Effector CD8-positive, alpha-beta T cell (primary cell): ENCODE data around the gene ZEB2.

ENCODE experiments used
- DNase-seq: peaks from one replicate; lab custom pipeline; 2025; lab: John Stamatoyannopoulos, UW

Gene ZEB2

GRCh38 chr2:144513388-144514101 is 6.4 kb downstream of the ZEB2 start:
- no peak for DNase-seq

- no peak for DNase-seq
Measured at GRCh38 chr2:144512891-144513351, 7.0 kb downstream of the ZEB2 start.

- DNase-seq, result no peak
Measured at GRCh38 chr2:144512470-144512869, 7.4 kb downstream of the ZEB2 start.

GRCh38 chr2:144511937-144512336 is 8.0 kb downstream of the ZEB2 start:
- DNase-seq, result no peak

GRCh38 chr2:144511226-144511810 is 8.6 kb downstream of the ZEB2 start:
- no peak for DNase-seq

GRCh38 chr2:144510294-144510991 is 9.5 kb downstream of the ZEB2 start:
- no peak for DNase-seq

GRCh38 chr2:144509879-144510221 is 10.1 kb downstream of the ZEB2 start:
- DNase-seq, result no peak

- DNase-seq, result no peak
Measured at GRCh38 chr2:144509001-144509878, 10.7 kb downstream of the ZEB2 start.

- DNase-seq, result no peak
Measured at GRCh38 chr2:144508172-144508851, 11.6 kb downstream of the ZEB2 start.

GRCh38 chr2:144507441-144508171 is 12.3 kb downstream of the ZEB2 start:
- DNase-seq, result no peak

- no peak for DNase-seq
Measured at GRCh38 chr2:144505245-144505831, 14.6 kb downstream of the ZEB2 start.

- DNase-seq, result no peak
Measured at GRCh38 chr2:144504218-144504641, 15.7 kb downstream of the ZEB2 start.

GRCh38 chr2:144503242-144503641 is 16.7 kb downstream of the ZEB2 start:
- no peak for DNase-seq

GRCh38 chr2:144502369-144502768 is 17.6 kb downstream of the ZEB2 start:
- DNase-seq, result no peak

GRCh38 chr2:144501627-144502026 is 18.3 kb downstream of the ZEB2 start:
- DNase-seq, result no peak

- no peak for DNase-seq
Measured at GRCh38 chr2:144501118-144501517, 18.8 kb downstream of the ZEB2 start.

- DNase-seq, result no peak
Measured at GRCh38 chr2:144500563-144500962, 19.4 kb downstream of the ZEB2 start.

- no peak for DNase-seq
Measured at GRCh38 chr2:144498277-144498676, 21.6 kb downstream of the ZEB2 start.

GRCh38 chr2:144496977-144497598 is 22.8 kb downstream of the ZEB2 start:
- DNase-seq, result no peak
